NK-92 treated with Interleukin-12 subunit alpha and Interleukin-12 subunit beta, amount 100 ng/mL, for 24 hours (cell line): ENCODE data around the gene GLUD1.
"Not testable (repeated sequence)": the region's sequence is repeated elsewhere in the genome, so short reads cannot be mapped to it uniquely, and the experiment has no call there.

Experiments used
- DNase-seq: peaks from one replicate; lab custom pipeline; 2025; lab: John Stamatoyannopoulos, UW

The GLUD1 gene

GRCh38 chr10:87089746-87090145, 4.9 kb downstream of the GLUD1 start:
- DNase-seq: no peak

DNA sequence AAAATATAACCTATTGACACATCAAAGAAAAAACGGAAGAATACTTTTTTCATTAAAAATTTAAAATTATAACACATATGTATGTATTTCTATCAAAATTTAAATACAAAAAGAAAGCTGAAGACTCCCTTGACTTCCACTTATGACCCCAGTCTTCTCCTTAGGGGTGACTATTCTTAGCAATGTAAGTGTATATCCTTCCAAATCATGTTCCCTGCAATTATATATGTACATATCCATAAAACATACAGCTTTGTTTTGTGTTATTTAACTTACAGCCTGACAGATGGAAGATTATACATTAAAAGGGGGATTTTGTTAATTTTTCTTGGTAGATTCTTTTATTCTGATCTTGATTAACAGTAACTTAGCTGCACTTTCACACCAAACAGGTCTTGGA, 9.1 kb downstream of the GLUD1 start:
- DNase-seq: no peak

DNA sequence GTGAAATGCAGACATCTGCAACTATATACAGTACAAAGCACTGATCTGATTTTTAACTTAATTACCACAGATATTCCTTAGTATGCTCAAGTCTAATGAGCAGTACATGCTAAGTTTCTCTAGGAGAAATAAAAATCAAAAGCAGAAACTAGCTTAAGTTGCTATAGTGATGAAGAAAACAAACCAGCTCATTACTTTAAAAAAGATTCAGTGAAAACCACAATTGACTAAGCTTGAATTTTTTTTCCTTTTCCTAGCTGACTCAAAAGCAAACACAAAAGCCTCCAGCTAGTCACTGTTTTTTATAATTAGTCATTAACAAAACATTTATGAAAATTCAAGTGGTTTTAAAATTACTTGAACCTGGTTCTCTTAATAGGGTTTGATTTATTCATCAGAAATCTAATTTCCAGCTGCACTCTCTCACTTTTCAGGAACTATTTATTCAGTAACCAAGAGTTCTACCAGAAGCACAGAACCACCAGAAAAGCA, 10.3 kb downstream of the GLUD1 start:
- DNase-seq: not testable (repeated sequence)

- not testable (repeated sequence) for DNase-seq
These were observed 10.9 kb downstream of the GLUD1 start for GRCh38 chr10:87083576-87084290.

- DNase-seq: not testable (repeated sequence)
These were observed 12.4 kb downstream of the GLUD1 start for GRCh38 chr10:87082219-87082618.

DNA sequence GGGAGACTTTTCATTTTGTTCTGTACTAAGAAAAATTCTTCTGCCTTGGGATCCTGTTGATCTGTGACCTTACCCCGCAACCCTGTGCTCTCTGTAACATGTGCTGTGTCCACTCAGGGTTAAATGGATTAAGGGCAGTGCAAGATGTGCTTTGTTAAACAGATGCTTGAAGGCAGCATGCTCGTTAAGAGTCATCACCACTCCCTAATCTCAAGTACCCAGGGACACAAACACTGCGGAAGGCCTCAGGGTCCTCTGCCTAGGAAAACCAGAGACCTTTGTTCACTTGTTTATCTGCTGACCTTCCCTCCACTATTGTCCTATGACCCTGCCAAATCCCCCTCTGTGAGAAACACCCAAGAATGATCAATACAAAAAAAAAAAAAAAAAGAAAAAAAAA, 13.1 kb downstream of the GLUD1 start:
- not testable (repeated sequence) for DNase-seq

- not testable (repeated sequence) for DNase-seq
These were observed 14.0 kb downstream of the GLUD1 start for GRCh38 chr10:87080621-87081020.

- no peak for DNase-seq
These were observed 15.4 kb downstream of the GLUD1 start for GRCh38 chr10:87079106-87079836.

- DNase-seq: not testable (repeated sequence)
These were observed 18.2 kb downstream of the GLUD1 start for GRCh38 chr10:87076421-87076820.

GRCh38 chr10:87072449-87072848, 22.2 kb downstream of the GLUD1 start:
- no peak for DNase-seq

GRCh38 chr10:87068281-87068680, 26.4 kb downstream of the GLUD1 start:
- DNase-seq: no peak

GRCh38 chr10:87066865-87067264, 27.8 kb downstream of the GLUD1 start:
- no peak for DNase-seq

- no peak for DNase-seq
These were observed 28.5 kb downstream of the GLUD1 start for GRCh38 chr10:87066178-87066577.

- DNase-seq: no peak
These were observed 30.0 kb downstream of the GLUD1 start for GRCh38 chr10:87064651-87065050.

DNA sequence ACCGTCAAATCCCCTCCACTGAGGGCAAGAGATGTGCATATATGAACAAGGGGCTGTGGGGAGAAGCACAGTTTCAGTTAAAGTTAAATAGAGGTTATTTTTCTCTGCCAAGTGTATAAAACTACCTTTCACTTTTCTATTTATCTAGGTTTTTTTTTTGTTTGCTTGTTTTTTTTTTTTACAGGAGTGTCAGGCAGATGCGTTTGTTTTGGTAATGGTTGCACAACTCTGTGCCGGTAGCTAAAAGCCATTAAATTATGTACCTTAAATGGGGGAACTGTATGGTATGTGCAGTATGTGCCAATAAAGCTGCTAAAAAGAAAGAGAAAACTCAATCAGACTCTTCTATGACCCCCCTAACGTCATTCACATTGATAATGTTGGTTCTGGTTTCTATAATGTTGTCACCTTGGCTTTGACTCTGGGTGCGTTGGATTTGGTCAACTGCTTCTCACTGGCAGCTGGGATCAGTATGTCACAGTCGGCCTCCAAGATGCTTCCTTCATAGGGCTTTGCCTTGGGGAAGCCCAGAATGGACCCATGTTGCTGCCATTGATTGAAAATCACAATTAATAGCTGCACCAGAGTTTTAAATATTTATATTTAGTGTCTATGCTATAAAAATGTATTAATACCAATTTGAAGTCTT, 34.2 kb downstream of the GLUD1 start:
- no peak for DNase-seq

- DNase-seq: no peak
These were observed 35.2 kb downstream of the GLUD1 start for GRCh38 chr10:87059401-87059800.

DNA sequence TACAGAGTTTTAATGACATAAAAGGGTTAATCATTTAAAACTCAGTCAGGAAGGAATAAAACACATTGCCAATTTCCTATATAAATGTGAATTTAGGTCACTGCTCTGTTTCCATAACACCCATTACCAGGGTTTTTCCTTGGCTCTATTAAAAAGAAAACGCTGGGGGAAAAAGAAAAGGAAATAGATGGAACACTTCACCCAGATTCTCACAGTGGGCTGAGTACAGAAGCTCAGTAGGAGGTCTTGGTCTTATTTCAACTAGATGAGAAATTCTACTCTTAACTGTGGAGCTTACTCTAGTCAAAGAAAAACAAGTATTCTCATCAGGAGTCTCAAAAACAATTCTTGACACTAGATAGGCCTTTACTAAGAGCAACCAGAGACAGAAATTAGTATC, 36.5 kb downstream of the GLUD1 start:
- no peak for DNase-seq

GRCh38 chr10:87054373-87055295, 40.0 kb downstream of the GLUD1 start:
- no peak for DNase-seq

GRCh38 chr10:87053577-87054181, 41.0 kb downstream of the GLUD1 start:
- DNase-seq: no peak

GRCh38 chr10:87053111-87053510, 41.5 kb downstream of the GLUD1 start:
- DNase-seq: no peak

DNA sequence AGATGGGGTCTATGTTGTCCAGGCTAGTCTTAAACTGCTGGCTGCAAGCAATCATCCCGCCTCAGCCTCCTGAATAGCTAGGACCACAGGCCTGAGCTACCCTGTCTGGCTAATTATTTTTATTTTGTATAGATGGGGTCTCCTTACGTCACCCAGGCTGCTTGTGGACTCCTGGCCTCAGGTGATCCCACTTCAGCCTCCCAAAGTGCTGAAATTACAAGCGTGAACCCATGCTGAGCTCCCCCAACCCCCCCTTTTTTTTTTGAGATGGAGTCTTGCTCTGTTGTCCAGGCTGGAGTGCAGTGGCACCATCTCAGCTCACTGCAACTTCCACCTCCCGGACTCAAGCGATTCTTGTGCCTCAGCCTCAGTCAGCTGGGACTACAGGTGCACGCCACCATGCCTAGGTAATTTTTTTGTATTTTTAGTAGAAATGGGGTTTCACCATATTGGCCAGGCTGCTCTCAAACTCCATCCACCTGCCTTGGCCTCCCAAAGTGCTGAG, 49.2 kb downstream of the GLUD1 start:
- DNase-seq: no peak
